Activated CD4-positive, alpha-beta T cell treated with anti-CD3 and anti-CD28 coated beads, Interleukin-2, Interleukin-6, amounts not matched to agents 100 ng/mL and 50 ng/mL, durations not matched to agents 16 hours and 8 hours (primary cell): Measurements from ENCODE around the gene CSNK1G3.

ENCODE experiments used
- DNase-seq: peaks from one replicate; pipeline ENCODE4 v3.0.0-alpha.2; 2020

The CSNK1G3 gene

GRCh38 chr5:123651234-123651633, 139.3 kb downstream of the CSNK1G3 start:
- DNase-seq = no peak

GRCh38 chr5:123659011-123659410, 147.0 kb downstream of the CSNK1G3 start:
- no peak for DNase-seq

GRCh38 chr5:123659495-123659894, 147.5 kb downstream of the CSNK1G3 start:
- no peak for DNase-seq

GRCh38 chr5:123664961-123665360, 153.0 kb downstream of the CSNK1G3 start:
- DNase-seq = no peak

GRCh38 chr5:123665822-123666371, 153.9 kb downstream of the CSNK1G3 start:
- no peak for DNase-seq
